ENCODE data around the gene WIF1. TPM values are rescaled to one million over a fixed set of nuclear protein-coding genes. Genes with fewer than 3 reads are reported as not detected.

Gene WIF1
- total and polyA plus RNA-seq, 2 of the 8 experiments (the other 6 are each of a cell fraction or from before 2014, with no cell fraction given) = 1.8 to 9.1 TPM

DNA sequence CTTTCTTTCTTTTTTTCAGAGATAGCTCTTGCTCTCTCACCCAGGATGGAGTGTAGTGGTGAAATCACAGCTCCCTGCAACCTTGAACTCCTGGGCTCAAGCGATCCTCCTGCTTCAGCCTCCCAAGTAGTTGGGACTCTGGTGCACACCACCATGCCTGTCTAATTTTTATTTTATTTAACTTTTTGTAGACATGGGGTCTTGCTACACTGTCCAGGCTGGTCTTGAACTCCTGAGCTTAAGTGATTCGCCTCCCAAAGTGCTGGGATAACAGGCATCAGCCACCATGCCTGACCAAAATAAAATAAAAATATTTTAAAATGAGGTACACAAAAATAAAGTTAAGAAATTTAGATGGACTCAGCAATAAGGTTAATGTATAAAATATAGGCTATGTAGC lies 43.1 kb upstream of the WIF1 start (continued):
- TF ChIP-seq, protein P1, sequence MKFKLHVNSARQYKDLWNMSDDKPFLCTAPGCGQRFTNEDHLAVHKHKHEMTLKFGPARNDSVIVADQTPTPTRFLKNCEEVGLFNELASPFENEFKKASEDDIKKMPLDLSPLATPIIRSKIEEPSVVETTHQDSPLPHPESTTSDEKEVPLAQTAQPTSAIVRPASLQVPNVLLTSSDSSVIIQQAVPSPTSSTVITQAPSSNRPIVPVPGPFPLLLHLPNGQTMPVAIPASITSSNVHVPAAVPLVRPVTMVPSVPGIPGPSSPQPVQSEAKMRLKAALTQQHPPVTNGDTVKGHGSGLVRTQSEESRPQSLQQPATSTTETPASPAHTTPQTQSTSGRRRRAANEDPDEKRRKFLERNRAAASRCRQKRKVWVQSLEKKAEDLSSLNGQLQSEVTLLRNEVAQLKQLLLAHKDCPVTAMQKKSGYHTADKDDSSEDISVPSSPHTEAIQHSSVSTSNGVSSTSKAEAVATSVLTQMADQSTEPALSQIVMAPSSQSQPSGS (IDR thresholded peaks at IDR 0.05; ENCODE audit: low read length) = no peak
- TF ChIP-seq, protein P2, sequence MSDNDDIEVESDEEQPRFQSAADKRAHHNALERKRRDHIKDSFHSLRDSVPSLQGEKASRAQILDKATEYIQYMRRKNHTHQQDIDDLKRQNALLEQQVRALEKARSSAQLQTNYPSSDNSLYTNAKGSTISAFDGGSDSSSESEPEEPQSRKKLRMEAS (IDR thresholded peaks at IDR 0.05) = no peak
- TF ChIP-seq CTBP2 (IDR thresholded peaks at IDR 0.05; ENCODE audit: borderline replicate concordance, insufficient read depth, insufficient read length, low read length) = no peak
- no peak for TF ChIP-seq TAF1 (IDR thresholded peaks at IDR 0.05; ENCODE audit: low read depth, low read length)

Data from H1 (cell line).